HEK293T (cell line): ENCODE results near the gene PCDHB5.

Source experiments
- FOXA1 ChIP-seq: fragments of 450-650 bp; IDR thresholded peaks from 2 replicates; pipeline ENCODE4 v1.6.1; 2016; ENCODE audit warnings: mild to moderate bottlenecking
- FOXK2 ChIP-seq: fragments of 450-650 bp; IDR thresholded peaks from 2 replicates; pipeline ENCODE4 v1.6.1; 2016; ENCODE audit warnings: mild to moderate bottlenecking
- FOXM1 ChIP-seq: fragments of 450-650 bp; IDR thresholded peaks from 2 replicates; pipeline ENCODE4 v1.6.1; 2017; ENCODE audit warnings: mild to moderate bottlenecking, borderline replicate concordance
- LEF1 ChIP-seq: fragments of 450-650 bp; IDR thresholded peaks from 2 replicates; pipeline ENCODE4 v1.6.1; 2017; ENCODE audit warnings: mild to moderate bottlenecking, borderline replicate concordance
- SP1 ChIP-seq: fragments of 450-650 bp; IDR thresholded peaks from 2 replicates; pipeline ENCODE4 v1.6.1; 2017
- SUZ12 ChIP-seq: fragments of 450-650 bp; IDR thresholded peaks from 2 replicates; pipeline ENCODE4 v1.6.1; 2016; ENCODE audit warnings: mild to moderate bottlenecking

DNA sequence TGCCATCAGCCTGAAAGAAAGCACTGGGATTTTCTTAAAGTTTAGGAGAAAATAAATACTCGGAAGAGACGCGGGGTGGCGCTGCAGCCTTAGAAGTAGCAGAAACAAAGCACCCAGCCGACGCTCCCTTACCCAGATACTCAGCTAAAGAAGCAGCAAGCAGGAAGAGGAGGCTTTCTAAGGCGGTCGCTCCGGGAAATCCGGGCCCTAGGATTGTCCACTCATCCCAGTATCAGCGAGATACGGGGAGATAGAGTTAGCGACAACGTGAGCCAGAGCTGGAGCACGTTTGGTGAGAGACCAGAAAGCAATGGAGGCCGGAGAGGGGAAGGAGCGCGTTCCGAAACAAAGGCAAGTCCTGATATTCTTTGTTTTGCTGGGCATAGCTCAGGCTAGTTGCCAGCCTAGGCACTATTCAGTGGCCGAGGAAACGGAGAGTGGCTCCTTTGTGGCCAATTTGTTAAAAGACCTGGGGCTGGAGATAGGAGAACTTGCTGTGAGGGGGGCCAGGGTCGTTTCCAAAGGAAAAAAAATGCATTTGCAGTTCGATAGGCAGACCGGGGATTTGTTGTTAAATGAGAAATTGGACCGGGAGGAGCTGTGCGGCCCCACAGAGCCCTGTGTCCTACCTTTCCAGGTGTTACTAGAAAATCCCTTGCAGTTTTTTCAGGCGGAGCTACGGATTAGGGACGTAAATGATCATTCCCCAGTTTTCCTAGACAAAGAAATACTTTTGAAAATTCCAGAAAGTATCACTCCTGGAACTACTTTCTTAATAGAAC is 40.3 kb upstream of the PCDHB5 start, which contains the start of gene PCDHB2:
- TF ChIP-seq FOXM1 (no peak), SP1 (no peak), LEF1 (no peak), SUZ12 (no peak), FOXA1 (no peak), FOXK2 (no peak)
